ENCODE data around the gene ADAMTSL4.

- no peak for TF ChIP-seq CTCF (IDR thresholded peaks at IDR 0.05)
- TF ChIP-seq POLR2A (IDR thresholded peaks at IDR 0.05), result no peak
These were observed 23.9 kb upstream of the ADAMTSL4 start for GRCh38 chr1:150525348-150525747.
